GM12865 (cell line): ENCODE results near the gene DMKN.

Source experiments
- DNase-seq: peaks from one replicate; pipeline ENCODE4 v3.0.0; 2010; ENCODE audit warnings: low read depth
- H3K4me3 ChIP-seq: 2 replicates; pipeline ENCODE4 v1.5.1; 2011; ENCODE audit warnings: mild to moderate bottlenecking, low read depth, low read length, control low read depth
- CTCF ChIP-seq: IDR thresholded peaks from 2 replicates; pipeline ENCODE4 v1.5.1; 2011; ENCODE audit warnings: low read length, control low read depth, low read depth, inconsistent platforms; ENCODE audit not compliant: insufficient read depth; ENCODE audit errors: missing control alignments

DMKN gene

GRCh38 chr19:35513628-35514281, at the start of gene DMKN:
Gene DMKN (minus strand): TSS chr19:35513649. CDS start chr19:35513475, 174 bp downstream.
- no peak within 1 kb of the TSS for H3K4me3 ChIP-seq
- TF ChIP-seq CTCF: no peak
- DNase-seq: no peak

- TF ChIP-seq CTCF: no peak
- no peak overlapping the region for H3K4me3 ChIP-seq
- DNase-seq: no peak
Observed at GRCh38 chr19:35562776-35563175, 49.3 kb upstream of the DMKN start.

- no peak for DNase-seq
- no peak overlapping the region for H3K4me3 ChIP-seq
- TF ChIP-seq CTCF: no peak
Observed at GRCh38 chr19:35562336-35562735, 48.9 kb upstream of the DMKN start.

- DNase-seq: no peak
- TF ChIP-seq CTCF: no peak
- H3K4me3 ChIP-seq: no peak overlapping the region
Observed at GRCh38 chr19:35561436-35561835, 48.0 kb upstream of the DMKN start.

- DNase-seq: no peak
- no peak overlapping the region for H3K4me3 ChIP-seq
- TF ChIP-seq CTCF: no peak
Observed at GRCh38 chr19:35560677-35561076, 47.2 kb upstream of the DMKN start.

- no peak for DNase-seq
- H3K4me3 ChIP-seq: no peak overlapping the region
- no peak for TF ChIP-seq CTCF
Observed at GRCh38 chr19:35560271-35560670, 46.8 kb upstream of the DMKN start.

GRCh38 chr19:35559781-35560180, 46.3 kb upstream of the DMKN start:
- no peak overlapping the region for H3K4me3 ChIP-seq
- no peak for DNase-seq
- no peak for TF ChIP-seq CTCF
